Measurements from ENCODE around the gene ALG1L2.
"Not testable (repeated sequence)": the region's sequence is repeated elsewhere in the genome, so short reads cannot be mapped to it uniquely, and the experiment has no call there.

The ALG1L2 gene

GRCh38 chr3:130081351-130081881 lies at the start of gene ALG1L2:
TSS of gene ALG1L2 (plus strand) at chr3:130081831. CDS start at chr3:130082017, 186 bp downstream.
- ATAC-seq = no peak

GRCh38 chr3:130037126-130037815 lies 44.4 kb upstream of the ALG1L2 start:
- not testable (repeated sequence) for ATAC-seq

- ATAC-seq = not testable (repeated sequence)
These were observed 38.9 kb upstream of the ALG1L2 start for GRCh38 chr3:130042736-130043135.

- ATAC-seq = not testable (repeated sequence)
These were observed 38.0 kb upstream of the ALG1L2 start for GRCh38 chr3:130043658-130044057.

GRCh38 chr3:130044370-130044769 lies 37.3 kb upstream of the ALG1L2 start:
- ATAC-seq = no peak

GRCh38 chr3:130048726-130049125 lies 32.9 kb upstream of the ALG1L2 start:
- no peak for ATAC-seq

GRCh38 chr3:130052366-130052765 lies 29.3 kb upstream of the ALG1L2 start:
- not testable (repeated sequence) for ATAC-seq

GRCh38 chr3:130052965-130053364 lies 28.7 kb upstream of the ALG1L2 start:
- not testable (repeated sequence) for ATAC-seq

GRCh38 chr3:130057536-130058266 lies 23.9 kb upstream of the ALG1L2 start:
- ATAC-seq = not testable (repeated sequence)

- ATAC-seq = not testable (repeated sequence)
These were observed 23.4 kb upstream of the ALG1L2 start for GRCh38 chr3:130058267-130058657.

- ATAC-seq = not testable (repeated sequence)
These were observed 22.9 kb upstream of the ALG1L2 start for GRCh38 chr3:130058716-130059115.

- not testable (repeated sequence) for ATAC-seq
These were observed 22.5 kb upstream of the ALG1L2 start for GRCh38 chr3:130059162-130059561.

GRCh38 chr3:130073582-130073981 lies 8.0 kb upstream of the ALG1L2 start:
- no peak for ATAC-seq

GRCh38 chr3:130077636-130078035 lies 4.0 kb upstream of the ALG1L2 start:
- ATAC-seq = no peak

- ATAC-seq = not testable (repeated sequence)
These were observed 1.9 kb downstream of the ALG1L2 start for GRCh38 chr3:130083363-130084090.

GRCh38 chr3:130084436-130084980 lies 2.9 kb downstream of the ALG1L2 start:
- ATAC-seq = no peak

- no peak for ATAC-seq
These were observed 4.2 kb downstream of the ALG1L2 start for GRCh38 chr3:130085881-130086280.

GRCh38 chr3:130086628-130087027 lies 5.0 kb downstream of the ALG1L2 start:
- ATAC-seq = not testable (repeated sequence)

- ATAC-seq = no peak
These were observed 6.4 kb downstream of the ALG1L2 start for GRCh38 chr3:130088061-130088460.

GRCh38 chr3:130090681-130091080 lies 9.1 kb downstream of the ALG1L2 start:
- not testable (repeated sequence) for ATAC-seq

- ATAC-seq = no peak
These were observed 10.3 kb downstream of the ALG1L2 start for GRCh38 chr3:130091958-130092357.

GRCh38 chr3:130093741-130094391 lies 12.2 kb downstream of the ALG1L2 start:
- no peak for ATAC-seq

All from activated CD4-positive, CD25-positive, alpha-beta regulatory T cell treated with anti-CD3 and anti-CD28 coated beads, Interleukin-2, amount 50 U/mL, for 24 hours (primary cell).